Activated CD4-positive, alpha-beta T cell treated with anti-CD3 and anti-CD28 coated beads for 1 hour (primary cell): ENCODE data around the gene TOX4.
"Not testable (repeated sequence)": the region's sequence is repeated elsewhere in the genome, so short reads cannot be mapped to it uniquely, and the experiment has no call there.

ENCODE experiments used
- DNase-seq: peaks from one replicate; pipeline ENCODE4 v3.0.0-alpha.2; 2020

Gene TOX4

DNA sequence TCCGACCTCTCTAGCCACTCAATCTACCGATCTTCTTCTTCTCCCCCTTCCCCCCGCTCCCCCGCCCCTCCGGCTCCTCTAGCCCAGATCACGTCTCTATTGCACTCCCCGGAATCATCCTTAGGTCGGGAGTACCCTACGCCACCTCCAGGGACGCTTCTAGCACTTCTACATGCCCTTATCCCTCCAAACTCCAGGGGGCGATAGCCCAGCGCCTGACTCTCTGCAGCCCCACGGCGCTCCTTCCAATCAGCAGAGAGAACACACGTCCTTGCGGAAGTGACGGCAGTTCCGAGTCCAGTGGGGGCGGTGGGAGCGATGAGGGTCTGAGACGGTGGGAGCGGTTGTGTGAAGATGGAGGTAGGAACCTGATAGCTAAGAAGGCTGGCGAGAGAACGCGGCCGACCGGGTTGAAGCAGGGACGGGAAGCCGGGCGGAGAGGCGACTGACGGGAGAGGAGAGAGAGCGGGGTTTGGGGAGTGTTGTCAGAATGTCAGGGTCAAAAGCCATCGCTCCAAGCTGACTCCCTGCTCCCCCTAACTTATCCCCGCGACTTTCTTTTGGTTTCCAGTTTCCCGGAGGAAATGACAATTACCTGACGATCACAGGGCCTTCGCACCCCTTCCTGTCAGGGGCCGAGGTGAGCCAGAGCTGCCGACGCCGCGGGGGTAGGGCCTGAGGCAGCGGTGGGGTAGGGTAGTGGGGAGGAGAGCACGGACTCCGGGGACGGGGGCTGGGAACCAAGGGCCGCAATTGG is at the start of gene TOX4, which contains the start of gene RAB2B:
Gene TOX4, plus strand, starts transcription at position 271 of the 757 bp plus-strand sequence. Its CDS starts 84 bp downstream, at position 355.
Gene RAB2B, minus strand, starts transcription at position 35 of the 757 bp plus-strand sequence. CDS start 87 bp downstream, outside the sequence.
- peak; percentile 91 for DNase-seq

DNA sequence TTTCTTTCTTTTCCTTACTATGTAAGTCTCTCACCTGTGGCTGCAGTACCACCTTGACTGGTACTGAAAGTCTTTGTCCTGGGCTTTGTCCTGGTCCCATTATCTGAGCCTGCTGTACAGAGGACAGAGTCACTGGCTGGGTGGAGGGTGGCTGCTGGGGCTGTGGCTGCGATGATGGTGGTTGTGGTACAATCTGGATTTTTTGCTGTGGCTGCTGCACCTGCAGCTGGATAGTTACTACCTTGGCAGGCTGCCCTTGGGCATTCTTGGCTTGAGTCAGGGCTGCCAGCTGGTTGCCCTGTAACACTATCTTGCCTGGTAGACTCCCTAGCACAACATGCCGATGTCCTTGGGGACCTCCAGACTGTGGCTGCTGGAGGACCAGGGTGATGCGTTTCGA is 48.1 kb upstream of the TOX4 start:
- DNase-seq: no peak

DNA sequence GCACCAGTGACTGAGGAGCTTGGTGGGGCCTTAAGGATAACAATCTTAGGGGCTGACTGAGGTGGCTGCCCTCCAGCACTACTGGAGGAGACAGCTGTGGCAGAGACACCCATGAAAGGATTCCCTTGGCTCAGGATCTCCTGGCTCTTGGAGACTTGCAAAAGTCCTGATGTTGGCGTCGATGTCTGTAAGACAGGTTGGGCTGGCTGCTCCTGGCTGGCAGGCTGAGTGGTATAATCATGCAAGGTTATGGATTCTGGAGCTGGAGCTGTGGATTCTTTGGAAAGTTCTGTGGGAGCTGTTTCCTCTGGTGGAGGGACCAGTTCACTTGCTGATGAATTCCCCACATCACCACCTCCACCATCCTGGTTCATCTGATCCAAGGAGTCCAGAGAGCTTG is 45.9 kb upstream of the TOX4 start:
- DNase-seq: no peak

DNA sequence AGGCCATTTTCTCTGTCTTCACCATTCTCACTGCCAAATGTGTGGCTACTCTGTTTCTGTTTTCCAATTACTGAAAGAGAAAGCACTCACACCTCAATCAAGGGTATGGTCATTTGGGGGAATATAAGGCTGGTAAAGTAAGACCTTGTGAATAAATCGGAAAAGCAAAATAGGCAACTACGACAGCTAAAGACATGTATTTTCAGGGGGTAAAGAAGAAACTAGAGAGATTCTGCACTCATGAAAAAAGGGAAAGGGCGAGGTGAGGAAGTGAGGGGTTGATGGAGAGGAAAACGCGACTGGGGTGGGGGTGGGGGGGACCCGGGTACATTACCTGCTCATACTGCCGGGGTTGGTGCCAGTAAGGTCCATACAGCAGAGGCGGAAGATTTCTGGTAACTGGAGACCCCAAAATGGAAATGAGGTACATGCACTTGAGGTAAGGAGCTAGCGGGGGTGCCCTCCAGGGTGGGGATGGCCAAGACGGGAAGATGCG is 40.4 kb upstream of the TOX4 start:
- DNase-seq: no peak

DNA sequence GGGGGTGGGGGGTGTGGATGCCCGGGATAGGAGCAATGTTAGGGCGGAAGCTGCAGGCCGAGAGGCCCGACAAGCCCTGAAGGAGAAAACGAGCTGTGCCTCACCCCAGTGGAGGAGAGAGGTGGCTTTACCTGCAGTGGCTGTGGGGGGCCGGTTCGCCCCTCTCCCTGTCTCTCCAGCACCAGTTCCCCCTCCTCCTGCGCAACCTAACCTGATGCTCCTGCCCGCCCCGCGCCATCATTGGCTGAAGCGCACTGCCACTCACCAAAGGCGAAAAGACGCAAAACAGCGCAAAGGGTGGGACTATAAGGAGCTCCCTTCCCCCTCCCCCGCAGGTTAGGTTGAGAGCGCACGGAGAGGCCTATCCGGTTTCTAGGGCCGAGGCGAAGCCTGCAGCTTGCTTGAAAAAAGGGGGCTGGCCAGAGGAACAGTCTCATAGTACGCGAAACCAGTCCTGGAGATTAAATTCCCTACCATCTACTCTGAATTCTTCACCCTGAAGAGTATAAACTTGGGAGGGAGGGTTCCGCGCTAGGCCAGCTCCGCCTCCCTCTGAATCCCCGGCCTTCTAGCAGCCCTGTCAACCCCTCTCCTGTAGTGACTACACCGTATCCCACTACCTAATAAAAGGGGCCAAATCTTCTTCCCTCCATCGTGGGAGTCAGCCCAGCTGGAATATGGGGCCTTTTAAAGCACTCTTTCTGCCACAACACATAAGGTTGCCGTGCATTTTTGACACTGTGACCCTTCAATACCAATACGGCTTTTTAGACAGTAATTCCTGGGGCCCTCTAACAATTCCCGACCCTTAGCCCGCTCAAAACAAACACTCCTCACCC is 39.7 kb upstream of the TOX4 start:
- peak; percentile 96 for DNase-seq

DNA sequence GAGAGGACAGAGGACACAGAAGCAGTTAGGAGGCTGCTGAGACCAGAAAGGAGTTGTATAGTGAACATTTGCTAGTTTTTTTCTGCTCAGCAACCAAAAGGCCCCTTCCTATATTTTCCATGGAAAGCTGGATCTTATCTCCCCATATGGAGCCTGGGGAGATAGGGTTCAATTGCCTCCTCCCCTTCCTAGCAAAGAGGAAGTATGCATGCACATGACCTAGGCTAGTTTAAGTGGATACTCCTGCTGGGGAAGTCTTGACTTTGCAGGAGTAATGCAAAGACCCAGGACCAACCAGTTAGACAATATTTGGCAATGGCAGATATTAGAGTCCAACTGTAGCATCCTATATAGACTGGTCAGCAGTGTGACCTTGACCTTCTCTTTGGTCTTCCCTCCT is 36.1 kb upstream of the TOX4 start:
- no peak for DNase-seq

DNA sequence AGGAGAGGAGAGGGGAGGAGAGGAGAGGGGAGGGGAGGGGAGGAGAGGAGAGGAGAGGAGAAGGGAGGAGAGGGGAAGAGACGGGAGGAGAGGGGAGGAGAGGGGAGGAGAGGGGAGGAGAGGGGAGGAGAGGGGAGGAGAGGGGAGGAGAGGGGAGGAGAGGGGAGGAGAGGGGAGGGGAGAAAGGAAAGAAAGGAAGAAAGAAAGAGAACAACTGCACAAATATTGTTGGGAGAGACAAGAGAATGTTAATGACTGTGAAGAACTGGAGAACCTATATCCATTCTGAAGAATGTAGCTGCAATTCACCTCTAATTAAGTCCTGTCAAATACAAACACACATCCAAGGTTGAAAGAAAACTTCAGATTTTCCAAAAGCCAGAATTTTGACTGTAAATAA is 34.3 kb upstream of the TOX4 start:
- DNase-seq: not testable (repeated sequence)

DNA sequence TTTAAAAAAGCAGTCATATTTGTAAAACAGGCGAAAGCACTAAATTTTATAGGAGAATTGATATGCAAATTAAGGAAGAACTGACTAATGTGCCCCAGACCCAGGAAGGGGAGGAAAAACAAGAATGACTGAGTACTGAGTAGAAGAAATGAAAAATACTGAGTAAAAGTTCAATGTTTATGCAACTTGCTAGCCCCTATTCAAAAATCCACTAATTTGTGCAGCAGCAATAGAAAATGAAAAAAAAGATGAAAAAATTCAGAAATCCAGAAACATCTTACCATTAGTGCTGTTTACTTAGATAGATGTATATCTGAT is 27.1 kb upstream of the TOX4 start:
- no peak for DNase-seq

DNA sequence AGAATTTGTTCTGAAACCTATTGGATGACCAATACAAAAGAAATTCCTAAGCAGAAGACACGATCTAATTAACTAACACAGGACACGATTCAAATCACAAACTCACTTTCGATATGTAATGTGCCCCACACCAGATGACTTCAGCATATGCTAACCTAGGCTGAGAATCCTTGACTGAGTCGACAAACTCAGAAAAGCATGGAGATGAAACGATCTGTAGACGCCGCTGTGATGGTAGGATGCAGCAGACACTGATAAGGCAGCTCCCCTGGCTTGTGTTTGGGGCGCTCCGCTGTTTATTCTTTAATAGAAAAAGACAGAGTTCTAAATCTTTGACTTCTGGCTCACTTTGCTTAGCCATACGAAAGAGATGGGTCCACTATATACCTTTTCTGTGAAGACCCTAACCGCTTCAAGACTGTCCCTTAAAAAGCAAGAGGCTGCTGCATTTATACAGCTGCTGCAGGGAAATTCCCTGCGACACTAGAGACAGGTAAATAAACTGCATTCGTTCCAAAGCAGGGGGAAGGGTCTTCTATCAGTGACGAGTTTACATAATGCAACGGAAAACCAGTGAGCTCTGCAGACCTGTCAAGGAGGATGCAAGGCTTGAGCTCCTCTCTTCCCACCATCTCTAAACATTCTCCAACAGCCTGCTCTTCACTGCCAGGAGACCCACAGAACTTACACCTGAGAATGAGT is 22.0 kb upstream of the TOX4 start:
- no peak for DNase-seq

DNA sequence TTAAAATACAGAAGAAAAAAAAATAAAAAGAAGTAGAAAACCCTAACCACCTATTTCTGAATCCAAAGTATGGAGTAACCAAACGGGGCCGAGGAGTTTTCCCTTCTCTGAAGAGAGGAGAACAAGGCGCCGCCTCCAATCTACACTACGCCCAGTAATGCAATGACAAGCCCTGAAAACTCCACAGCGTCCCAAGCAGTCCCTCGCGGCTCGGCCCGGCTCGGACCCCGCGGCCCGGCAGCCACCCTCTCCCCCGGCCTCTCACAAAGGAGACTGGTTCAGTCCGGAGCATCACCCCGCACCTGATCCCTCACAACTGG is 21.4 kb upstream of the TOX4 start:
- DNase-seq: no peak

DNA sequence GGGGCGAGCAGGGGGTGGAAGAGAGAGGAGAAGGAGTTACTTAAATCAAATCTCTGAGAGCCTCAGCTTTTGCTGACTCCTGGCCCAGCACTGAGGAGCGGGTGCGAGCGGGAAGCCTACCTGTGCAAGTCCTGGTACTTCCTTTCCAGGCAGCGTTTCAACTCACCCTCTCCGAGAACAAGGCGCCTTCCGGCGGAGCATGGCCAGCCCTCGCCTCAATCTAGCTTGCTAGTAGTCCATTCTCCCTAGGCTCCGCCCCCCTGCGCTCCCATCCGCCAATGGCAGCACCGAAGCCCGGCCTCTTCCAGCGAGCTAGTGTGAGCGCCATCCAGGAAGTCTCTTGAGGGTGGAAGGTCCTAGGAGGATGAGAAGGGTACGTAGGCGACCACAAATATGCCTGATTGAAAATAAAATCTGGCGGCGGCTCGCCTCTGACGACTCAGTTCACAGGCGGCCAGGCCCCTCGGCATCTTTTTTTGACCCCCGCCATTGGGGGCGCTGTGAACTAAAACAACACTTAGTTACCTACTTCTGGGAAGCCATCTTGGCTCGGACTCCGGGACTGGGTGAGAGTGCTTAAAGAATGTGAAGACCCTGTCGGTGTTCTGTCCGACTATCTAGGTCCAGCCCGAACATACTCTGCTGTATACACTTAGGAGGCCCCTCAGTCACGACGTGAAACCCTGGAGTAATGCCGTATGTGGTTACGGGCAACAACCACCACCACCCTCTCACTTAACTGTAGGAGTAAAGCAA is 20.9 kb upstream of the TOX4 start, which contains the start of gene CHD8:
Gene CHD8, minus strand, starts transcription at position 212 of the 756 bp plus-strand sequence. CDS start 24,480 bp downstream, outside the sequence.
- peak; percentile 99 for DNase-seq

DNA sequence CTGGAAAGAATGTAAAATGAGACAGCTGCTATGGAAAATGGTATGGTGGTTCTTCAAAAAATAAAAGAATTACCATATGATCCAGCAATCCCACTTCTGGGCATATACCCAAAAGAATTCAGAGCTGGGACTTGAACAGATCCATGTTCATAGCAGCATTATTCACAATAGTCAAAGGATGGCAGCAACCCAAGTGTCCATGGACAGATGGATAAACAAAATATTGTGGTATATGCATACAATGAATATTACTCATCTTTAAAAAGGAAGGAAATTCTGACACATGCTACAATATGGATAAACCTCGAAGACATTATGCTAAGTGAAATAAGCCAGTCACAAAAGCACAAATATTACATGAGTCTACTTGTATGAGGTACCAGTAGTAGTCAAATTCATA is 9.4 kb upstream of the TOX4 start:
- DNase-seq: no peak

DNA sequence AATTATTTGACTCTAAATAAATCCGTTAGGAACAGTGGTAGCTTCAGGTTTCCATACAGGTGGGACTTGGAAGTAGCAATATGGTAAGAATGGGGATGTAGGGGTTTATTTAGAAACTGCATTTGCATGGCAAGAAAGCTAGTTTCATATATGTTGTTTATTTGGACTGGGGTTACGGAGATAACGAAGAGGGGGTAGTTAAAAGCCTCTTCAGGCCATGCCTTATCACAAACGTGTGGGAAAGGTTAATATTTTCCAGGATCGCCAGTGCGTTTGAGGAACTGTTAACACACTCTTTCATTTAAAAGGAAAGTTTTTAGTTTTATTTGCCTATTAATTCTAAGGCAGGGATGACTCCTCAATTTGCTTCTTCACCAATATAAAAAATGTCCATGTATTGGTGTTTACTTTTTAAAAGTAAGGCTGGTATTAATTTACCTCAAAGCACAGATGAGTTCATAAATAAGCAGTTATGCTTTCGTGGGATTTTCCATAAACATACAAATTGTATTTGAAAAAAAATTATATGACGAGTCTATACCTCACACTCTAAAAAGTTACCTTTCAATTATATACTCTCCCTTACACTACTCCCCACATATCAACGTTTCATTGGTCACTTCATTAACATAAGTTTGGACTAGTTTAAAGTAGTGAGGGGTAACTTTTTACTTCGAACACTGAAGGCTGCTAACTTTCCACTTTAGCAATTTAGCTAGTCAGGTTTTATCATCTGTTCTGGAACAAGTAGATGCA is 1.1 kb upstream of the TOX4 start:
- no peak for DNase-seq

DNA sequence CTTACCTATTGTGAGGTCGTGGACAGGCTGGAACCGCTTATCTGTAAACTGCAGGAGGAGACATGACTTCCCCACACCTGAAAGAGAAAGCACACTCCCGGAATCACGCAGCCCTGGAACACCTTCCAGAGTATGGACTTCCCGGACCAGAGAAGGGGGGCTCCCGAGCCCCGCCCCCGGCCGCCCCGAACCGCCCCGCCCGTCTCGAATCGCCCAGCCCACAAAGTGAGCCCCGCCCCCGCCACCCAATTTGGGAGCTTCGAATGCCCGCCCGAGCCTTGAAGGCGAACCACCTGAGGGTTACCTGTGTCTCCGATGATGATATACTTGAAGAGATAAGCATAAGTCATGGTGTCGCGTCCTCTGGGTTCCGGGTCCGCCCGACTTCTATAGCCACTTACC is 471 bp upstream of the TOX4 start:
- peak; percentile 71 for DNase-seq

DNA sequence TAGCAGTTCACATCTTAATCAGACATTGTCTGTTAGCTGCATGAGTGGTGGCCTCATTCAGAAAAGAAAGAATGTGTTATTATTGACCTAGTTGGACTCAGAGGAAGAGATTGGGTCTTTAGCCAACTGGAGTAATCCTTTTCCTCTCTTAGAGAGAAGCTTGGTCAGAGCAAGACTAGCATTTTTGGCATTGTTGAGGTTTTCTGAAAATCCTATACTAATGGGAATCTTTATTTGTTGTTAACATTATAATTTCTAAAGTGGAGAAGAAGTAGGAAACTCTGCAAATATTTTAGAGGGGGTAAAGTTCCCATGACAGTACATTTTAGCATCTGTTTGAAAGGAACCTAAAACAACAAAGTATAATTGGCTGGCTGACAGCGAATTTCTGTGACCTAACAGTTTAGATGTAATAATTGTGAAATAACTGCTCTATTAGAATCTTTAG is 9.7 kb downstream of the TOX4 start:
- DNase-seq: no peak

DNA sequence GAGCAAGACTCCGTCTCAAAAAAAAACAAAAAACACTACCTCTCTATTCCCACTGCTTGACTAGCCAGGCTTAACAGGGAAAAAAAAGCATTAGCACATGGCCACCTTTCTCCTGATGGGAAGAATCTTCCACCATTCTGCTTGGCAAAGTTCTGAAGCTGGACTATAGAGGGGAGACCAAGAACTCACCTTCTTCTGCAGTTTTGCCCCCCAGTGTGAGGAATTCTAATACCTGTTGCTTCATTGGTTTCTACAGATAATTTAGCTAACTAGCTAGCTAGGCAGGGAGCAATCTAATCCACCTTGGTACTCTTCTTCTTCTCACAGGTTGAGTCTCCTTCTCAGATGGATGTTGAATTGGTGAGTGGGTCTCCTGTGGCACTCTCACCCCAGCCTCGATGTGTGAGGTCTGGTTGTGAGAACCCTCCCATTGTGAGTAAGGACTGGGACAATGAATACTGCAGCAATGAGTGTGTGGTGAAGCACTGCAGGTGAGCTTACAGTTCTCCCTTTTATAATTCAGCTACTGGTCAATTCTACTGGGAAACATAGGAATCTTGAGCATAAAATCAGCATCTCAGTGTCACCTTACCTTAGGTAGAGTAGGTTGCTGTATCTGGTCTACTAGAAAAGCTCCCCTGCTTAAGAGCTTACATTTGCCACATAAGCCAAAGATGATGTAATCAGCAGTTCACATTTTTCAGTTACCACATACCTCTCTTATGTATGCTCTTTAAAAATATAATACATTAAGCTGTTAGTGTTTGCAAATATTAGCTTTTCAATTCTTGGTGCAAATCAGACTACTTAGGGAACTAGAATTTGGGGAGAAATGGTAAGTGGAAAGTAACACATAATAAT is 18.1 kb downstream of the TOX4 start:
- DNase-seq: no peak

DNA sequence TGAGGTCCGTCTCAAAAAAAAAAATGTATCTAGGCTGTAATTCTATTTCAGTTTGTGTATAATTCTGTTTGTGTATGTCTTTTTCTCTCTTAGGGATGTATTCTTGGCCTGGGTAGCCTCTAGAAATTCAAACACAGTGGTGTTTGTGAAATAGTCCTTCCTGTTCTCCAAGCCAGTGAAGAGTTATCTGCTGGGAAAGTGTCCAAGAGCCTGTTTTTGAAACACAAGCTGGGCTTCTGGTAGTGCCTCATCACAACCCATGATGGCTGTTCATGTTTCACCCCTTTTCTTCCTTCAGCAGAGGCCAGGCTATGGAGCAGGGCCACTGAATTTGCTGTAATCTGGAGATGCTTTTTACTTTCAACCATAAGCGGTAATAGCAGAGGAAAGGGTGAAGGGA is 19.5 kb downstream of the TOX4 start:
- DNase-seq: no peak

DNA sequence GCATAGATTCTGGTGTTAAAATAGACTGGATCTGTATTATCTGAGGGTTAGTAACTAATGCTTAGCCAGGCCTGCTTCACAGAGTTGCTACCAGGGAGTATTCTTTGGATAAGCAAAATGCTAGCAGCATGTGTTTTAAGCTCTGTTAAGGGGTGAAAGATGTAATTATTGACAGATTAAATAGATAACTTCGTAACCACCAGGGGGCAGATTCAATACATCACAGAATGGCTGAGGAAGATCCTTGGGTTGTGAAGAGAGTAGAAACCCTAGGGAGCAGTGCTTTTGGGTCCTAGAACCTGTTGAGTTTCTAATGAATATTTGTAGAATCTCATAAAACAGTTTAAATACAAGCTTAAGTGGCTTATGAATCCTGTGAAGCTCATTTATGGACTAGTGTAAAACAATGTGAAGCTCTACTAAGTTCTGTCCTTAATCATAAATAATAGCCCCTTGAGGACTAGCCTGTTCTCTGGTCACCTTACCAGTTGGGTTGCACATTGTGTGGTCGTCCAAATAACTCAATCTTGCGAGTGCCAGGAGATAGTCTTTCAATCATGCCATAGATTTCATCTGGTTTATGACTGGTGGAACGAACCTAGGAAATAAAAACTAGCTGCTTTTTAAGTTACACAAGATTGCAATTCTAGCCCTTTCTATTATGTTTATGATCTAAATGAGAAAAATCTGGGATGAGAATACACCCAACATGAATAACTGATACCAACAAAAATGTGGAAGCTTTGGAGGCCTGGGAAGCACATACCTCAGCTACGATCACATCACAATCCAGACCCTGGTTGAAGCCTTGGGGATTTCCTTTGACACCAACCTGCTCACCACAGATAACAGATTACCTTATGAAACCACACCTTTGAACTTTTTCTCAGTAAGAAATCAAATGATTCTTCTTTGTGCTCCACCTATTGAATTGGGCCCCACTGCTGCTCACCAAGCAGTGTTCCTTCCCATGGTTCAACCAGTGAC is 21.8 kb downstream of the TOX4 start:
- no peak for DNase-seq

DNA sequence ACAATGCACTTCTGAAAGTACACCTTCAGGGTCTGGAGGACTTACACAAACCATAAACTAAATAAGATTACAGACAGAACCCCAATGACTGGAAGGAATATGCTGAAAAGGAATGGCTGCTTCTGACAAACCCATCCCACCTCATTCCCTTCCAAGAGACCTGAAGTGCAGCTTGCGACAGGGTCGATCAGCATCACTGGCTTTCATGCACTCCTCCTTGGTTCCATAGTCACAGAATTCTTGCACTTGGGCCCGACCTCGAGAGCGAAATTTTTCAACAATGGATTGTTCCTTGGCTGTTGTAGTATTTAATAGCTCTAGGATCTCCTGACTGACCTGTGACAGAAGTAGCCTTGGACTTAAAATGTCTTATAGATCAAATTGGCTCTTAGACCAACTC is 24.6 kb downstream of the TOX4 start:
- DNase-seq: no peak

DNA sequence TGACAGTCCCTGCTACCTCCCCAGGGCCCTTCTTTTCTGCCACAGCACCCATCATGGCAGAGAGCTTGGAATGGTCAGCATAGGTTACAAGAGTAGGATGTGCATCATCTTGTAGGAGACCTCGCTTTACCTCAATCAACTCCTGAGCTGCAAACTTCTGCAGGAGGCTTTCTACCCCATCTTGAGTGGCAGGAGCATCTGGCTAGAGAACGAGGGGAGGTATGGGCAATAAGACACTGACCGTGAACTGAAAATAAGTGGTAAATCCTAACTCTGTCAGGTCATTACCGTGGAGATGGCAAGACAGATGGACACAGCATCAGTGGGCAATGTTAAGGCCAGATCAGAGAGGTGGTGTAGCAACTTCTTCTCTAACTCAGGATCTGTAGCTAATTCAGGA is 26.4 kb downstream of the TOX4 start:
- no peak for DNase-seq
